ENCODE data around the gene RFX4.
"Not testable (repeated sequence)": the region's sequence is repeated elsewhere in the genome, so short reads cannot be mapped to it uniquely, and the experiment has no call there.

The RFX4 gene

GRCh38 chr12:106684497-106684896, 101.7 kb downstream of the RFX4 start:
- TF ChIP-seq, protein P1, sequence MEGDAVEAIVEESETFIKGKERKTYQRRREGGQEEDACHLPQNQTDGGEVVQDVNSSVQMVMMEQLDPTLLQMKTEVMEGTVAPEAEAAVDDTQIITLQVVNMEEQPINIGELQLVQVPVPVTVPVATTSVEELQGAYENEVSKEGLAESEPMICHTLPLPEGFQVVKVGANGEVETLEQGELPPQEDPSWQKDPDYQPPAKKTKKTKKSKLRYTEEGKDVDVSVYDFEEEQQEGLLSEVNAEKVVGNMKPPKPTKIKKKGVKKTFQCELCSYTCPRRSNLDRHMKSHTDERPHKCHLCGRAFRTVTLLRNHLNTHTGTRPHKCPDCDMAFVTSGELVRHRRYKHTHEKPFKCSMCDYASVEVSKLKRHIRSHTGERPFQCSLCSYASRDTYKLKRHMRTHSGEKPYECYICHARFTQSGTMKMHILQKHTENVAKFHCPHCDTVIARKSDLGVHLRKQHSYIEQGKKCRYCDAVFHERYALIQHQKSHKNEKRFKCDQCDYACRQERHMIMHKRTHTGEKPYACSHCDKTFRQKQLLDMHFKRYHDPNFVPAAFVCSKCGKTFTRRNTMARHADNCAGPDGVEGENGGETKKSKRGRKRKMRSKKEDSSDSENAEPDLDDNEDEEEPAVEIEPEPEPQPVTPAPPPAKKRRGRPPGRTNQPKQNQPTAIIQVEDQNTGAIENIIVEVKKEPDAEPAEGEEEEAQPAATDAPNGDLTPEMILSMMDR (IDR thresholded peaks at IDR 0.05; ENCODE audit: insufficient read depth, low read depth, low read length, missing control alignments), result no peak
- DNase-seq (ENCODE audit: low read depth), result no peak
- no peak overlapping the region for H3K4me3 ChIP-seq (ENCODE audit: low read length)

DNA sequence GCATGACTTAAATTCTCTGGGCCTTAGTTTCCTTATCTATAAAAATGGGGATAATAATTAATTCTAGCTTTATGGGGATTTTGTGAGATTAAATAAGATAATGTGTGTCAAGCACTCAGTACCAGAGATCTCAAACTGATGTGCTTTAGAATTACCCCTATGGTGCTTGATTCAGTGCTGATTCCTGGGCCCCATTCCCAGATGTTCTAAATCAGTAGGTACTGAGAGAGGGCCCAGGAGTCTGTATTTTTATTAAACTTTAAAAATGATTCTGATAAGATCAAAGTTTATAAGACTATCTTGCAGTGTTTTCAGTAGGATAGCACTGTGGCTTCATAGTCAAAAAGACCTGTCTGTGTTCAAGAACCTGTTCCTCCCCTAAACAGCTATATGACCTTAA, 102.6 kb downstream of the RFX4 start:
- no peak overlapping the region for H3K4me3 ChIP-seq (ENCODE audit: low read length)
- DNase-seq (ENCODE audit: low read depth), result no peak
- TF ChIP-seq, protein P1 (IDR thresholded peaks at IDR 0.05; ENCODE audit: insufficient read depth, low read depth, low read length, missing control alignments), result no peak

DNA sequence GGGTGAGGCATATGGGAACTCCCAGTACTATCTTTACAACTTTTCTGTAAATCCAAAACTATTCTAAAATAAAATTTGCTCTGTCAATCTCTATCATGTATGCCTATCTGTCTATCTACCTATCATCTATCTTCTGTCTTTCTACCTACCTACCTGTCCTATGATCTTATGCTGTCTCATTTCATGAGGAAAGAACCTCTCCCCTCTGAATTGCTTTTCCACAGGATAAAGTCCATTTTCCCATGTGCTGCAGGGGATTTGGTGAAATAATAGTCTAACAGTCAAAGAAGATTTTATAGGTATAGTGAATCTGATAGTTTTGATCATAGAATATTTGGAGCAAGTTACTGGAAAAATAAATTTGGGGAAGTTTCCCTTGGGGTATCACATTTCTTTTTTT, 104.9 kb downstream of the RFX4 start:
- TF ChIP-seq, protein P1 (IDR thresholded peaks at IDR 0.05; ENCODE audit: insufficient read depth, low read depth, low read length, missing control alignments), result no peak
- no peak overlapping the region for H3K4me3 ChIP-seq (ENCODE audit: low read length)
- no peak for DNase-seq (ENCODE audit: low read depth)

GRCh38 chr12:106690569-106691305, 107.9 kb downstream of the RFX4 start:
- H3K4me3 ChIP-seq (ENCODE audit: low read length), result no peak overlapping the region
- TF ChIP-seq, protein P1 (IDR thresholded peaks at IDR 0.05; ENCODE audit: insufficient read depth, low read depth, low read length, missing control alignments), result no peak
- DNase-seq (ENCODE audit: low read depth), result no peak

GRCh38 chr12:106692033-106692432, 109.2 kb downstream of the RFX4 start:
- not testable (repeated sequence) for DNase-seq (ENCODE audit: low read depth); H3K4me3 ChIP-seq (ENCODE audit: low read length)

GRCh38 chr12:106692896-106693820, 110.4 kb downstream of the RFX4 start:
- H3K4me3 ChIP-seq (ENCODE audit: low read length), result no peak overlapping the region
- no peak for DNase-seq (ENCODE audit: low read depth)
- TF ChIP-seq, protein P1 (IDR thresholded peaks at IDR 0.05; ENCODE audit: insufficient read depth, low read depth, low read length, missing control alignments), result no peak

DNA sequence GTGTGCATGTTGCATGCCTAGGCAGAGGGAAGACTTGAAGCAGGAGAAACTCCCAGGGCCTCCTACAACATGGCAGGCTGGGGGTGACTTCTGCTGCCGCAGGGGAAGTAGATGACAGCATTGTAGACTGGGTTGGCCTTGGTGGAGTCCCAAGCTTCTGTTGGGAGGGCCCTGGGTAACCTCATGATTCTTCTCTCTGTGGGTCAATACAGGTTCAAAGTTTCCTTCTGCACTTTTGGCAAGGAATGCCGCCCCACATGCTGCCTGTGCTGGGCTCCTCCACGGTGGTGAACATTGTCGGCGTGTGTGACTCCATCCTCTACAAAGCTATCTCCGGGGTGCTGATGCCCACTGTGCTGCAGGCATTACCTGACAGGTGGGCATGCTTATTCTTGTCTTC, 113.3 kb downstream of the RFX4 start:
- TF ChIP-seq, protein P1 (IDR thresholded peaks at IDR 0.05; ENCODE audit: insufficient read depth, low read depth, low read length, missing control alignments), result no peak
- DNase-seq (ENCODE audit: low read depth), result no peak
- H3K4me3 ChIP-seq (ENCODE audit: low read length), result no peak overlapping the region

Measured in epithelial cell of esophagus (primary cell).